ENCODE data around the gene MSL1.
"Not testable (repeated sequence)": the region's sequence is repeated elsewhere in the genome, so short reads cannot be mapped to it uniquely, and the experiment has no call there.

Gene MSL1

DNA sequence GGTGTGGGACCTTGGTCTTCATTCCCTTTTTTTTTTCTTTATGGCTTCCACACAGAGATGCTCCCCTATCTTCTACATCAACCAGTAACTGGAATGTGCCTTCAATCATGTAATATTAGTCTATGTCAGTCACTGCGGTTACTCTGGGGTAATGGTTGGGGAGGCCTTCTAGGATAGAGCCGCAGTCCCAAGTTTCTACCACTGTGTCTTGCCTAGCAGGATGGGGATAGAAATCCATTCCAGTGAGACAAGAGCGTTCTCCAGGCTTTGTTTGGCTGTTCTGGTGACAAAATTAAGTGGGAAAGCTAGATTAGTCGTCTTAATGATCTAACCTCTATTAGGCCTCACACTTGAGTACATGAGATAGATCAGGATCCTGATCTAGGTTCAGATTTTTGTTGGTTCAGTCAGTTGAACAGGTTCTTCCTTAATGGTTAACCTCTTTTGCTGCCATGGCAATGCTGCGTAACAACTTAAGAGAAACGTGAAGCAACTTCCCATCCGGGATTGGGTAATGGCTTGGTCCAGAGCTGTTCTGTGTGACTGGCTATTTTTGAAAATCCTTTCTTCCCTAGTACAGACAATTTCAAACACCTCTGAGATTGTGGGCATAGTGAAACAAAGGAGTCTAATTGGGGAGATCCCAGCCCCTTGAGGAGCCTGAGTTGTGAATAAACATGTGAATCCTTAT is 8.7 kb downstream of the MSL1 start:
- no peak for DNase-seq (ENCODE audit: low read depth)

GRCh38 chr17:40134184-40134583 is 12.4 kb downstream of the MSL1 start:
- no peak for DNase-seq (ENCODE audit: low read depth)

GRCh38 chr17:40135817-40136216 is 14.0 kb downstream of the MSL1 start:
- DNase-seq (ENCODE audit: low read depth) = no peak

GRCh38 chr17:40139566-40140058 is 17.8 kb downstream of the MSL1 start:
- DNase-seq (ENCODE audit: low read depth) = no peak

DNA sequence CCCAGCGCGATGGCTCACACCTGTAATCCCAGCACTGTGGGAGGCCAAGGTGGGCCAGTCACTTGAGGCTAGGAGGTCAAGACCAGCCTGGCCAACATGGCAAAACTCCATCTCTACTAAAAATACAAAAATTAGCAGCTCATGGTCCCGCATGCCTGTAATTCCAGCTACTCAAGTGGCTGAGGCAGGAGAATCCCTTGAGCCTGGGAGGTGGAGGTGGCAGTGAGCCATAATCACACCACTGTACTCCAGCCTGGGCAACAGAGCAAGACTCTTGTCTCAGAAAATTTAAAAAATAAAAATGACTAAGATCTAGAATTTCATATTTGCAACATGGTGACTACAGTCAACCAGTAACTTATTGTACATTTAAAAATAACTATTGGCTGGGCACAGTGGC is 21.4 kb downstream of the MSL1 start:
- not testable (repeated sequence) for DNase-seq (ENCODE audit: low read depth)

- DNase-seq (ENCODE audit: low read depth) = no peak
Observed at GRCh38 chr17:40145476-40145875, 23.7 kb downstream of the MSL1 start.

GRCh38 chr17:40148527-40148926 is 26.8 kb downstream of the MSL1 start:
- no peak for DNase-seq (ENCODE audit: low read depth)

DNA sequence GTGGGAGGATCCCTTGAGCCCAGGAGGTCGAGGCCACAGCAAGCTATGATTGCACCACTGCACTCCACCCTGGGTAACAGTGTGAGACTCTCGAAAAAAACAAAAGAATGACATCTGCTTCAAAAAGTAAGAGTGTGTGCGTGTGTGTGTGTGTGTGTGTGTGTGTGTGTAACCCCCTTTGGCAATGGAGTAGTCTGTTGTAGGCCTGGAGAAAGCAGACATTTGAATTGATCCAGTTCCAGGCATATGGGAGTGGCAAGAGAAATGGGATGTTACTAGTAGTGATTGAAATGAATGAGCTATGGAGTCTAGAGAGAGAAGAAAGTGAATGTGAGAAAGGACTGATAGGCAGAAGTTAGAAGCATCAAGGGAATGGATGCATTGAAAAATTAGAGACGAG is 28.5 kb downstream of the MSL1 start:
- no peak for DNase-seq (ENCODE audit: low read depth)

GRCh38 chr17:40151414-40151963 is 29.7 kb downstream of the MSL1 start:
- no peak for DNase-seq (ENCODE audit: low read depth)

- DNase-seq (ENCODE audit: low read depth) = no peak
Observed at GRCh38 chr17:40153603-40154236, 31.9 kb downstream of the MSL1 start.

DNA sequence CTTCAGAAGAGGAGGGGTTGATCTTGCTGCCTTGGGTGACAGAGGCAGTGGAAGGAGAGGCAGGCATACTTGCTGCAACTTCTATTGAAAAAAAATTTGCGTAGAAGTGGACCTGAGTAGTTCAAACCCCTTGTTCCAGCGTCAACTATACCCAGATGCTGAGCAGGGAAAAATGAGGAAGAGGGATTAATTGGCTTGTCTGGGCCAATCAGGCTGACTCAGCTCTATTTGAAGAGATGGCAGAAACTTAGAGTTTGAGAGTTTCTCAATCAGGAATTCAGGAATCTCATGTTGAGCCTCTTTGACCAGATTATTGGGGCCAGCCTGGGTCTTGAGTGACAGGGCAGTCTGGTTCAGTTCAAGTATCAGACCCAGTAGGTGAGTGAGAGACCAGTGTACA is 36.2 kb downstream of the MSL1 start:
- no peak for DNase-seq (ENCODE audit: low read depth)

DNA sequence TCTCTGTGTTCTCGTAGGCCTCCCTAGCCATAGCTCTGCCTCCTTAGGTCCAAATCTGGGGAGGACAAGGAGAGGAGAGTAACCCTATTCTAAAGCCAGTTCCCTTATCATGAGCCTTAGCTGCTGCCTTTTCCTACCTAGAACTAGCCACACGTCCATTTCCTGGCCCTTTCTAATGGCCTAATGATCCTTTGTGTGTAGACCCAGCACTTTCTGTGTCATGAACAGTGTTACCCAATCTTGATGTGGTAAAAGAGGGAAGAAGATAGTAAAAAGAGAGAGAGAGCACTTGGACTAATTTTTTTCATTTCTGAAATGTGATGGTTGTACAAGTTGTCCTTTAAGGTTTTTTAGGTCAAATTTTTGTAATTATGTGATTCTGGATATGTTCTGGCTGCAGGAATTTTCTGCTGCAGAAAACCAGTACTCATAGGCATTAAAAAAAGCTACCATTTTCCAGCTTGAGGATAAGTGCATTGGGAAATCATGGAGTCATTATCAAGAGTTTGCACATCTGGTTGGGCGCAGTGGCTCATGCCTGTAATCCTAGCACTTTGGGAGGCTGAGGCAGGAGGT is 36.8 kb downstream of the MSL1 start:
- no peak for DNase-seq (ENCODE audit: low read depth)

- no peak for DNase-seq (ENCODE audit: low read depth)
Observed at GRCh38 chr17:40159456-40159855, 37.7 kb downstream of the MSL1 start.

- no peak for DNase-seq (ENCODE audit: low read depth)
Observed at GRCh38 chr17:40167685-40168261, 46.0 kb downstream of the MSL1 start.

DNA sequence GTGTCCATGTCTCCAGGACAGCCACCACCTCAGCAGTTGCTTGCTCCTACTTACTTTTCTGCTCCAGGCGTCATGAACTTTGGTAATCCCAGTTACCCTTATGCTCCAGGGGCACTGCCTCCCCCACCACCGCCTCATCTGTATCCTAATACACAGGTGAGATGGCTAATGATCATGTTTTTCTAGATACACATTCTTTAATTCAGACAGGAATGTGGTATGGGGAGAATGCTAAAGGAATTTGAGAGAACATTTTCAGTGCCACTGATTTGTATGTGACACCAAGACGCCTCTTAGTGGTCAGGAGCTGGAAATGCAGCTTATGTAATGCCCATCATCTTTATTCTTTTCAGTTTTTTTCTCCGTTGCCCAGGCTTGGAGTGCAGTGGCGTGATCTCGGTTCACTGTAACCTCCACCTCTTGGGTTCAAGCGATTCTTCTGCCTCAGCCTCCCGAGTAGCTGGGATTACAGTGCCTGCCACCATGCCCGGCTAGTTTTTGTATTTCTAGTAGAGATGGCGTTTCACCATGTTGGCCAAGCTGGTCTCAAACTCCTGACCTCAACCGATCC is 46.6 kb downstream of the MSL1 start:
- peak; percentile 16 for DNase-seq (ENCODE audit: low read depth)

GRCh38 chr17:40170325-40170724 is 48.6 kb downstream of the MSL1 start:
- DNase-seq (ENCODE audit: low read depth) = no peak

DNA sequence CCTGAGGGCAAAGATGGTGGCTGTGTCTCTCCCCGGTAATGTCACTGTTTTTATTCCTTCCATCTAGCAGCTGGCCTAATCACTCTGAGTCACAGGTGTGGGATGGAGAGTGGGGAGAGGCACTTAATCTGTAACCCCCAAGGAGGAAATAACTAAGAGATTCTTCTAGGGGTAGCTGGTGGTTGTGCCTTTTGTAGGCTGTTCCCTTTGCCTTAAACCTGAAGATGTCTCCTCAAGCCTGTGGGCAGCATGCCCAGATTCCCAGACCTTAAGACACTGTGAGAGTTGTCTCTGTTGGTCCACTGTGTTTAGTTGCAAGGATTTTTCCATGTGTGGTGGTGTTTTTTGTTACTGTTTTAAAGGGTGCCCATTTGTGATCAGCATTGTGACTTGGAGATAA is 50.0 kb downstream of the MSL1 start:
- no peak for DNase-seq (ENCODE audit: low read depth)

- no peak for DNase-seq (ENCODE audit: low read depth)
Observed at GRCh38 chr17:40173091-40173777, 51.5 kb downstream of the MSL1 start.

- DNase-seq (ENCODE audit: low read depth) = no peak
Observed at GRCh38 chr17:40173778-40174135, 52.0 kb downstream of the MSL1 start.

- DNase-seq (ENCODE audit: low read depth) = no peak
Observed at GRCh38 chr17:40174514-40174913, 52.7 kb downstream of the MSL1 start.

DNA sequence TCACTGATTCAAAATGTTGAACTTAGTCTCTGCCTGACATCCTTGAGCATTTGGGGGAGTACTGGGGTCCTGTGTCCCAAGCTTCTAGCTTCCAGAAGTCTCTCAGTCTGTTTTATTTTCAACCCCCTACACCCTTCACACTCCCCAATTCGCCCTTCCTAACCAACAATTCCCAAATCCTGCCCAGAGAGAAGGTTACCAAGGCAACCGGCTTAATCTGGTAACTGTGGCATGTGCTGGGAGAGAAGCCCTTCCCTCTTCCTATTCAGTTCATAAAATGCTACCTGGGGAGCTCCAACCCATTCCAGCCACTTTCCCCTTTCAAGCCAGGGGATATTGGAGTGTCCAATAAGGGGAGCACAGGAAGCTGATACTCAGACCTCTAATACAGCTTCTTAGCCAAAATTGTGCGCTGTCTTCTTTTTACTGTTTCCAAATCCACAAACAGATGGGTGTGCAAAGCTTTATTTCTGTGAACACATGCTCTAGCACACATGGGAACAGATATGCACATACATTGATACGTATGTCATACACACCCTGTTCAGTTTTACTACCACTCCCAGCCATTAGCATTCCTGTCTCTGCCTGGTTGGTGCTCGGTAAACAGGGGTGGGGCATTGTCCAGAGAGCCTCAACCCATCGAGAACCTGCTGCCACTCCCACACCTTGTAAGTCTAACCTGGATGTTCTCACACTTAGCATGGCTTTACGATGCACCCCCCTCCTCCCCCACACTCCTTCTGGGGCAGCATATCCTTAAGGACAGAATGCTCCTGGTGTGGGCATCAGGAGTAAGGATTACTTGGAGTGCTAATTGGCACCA is 54.4 kb downstream of the MSL1 start:
- no peak for DNase-seq (ENCODE audit: low read depth)
